ENCODE measurements around the gene FOXS1.

DNA sequence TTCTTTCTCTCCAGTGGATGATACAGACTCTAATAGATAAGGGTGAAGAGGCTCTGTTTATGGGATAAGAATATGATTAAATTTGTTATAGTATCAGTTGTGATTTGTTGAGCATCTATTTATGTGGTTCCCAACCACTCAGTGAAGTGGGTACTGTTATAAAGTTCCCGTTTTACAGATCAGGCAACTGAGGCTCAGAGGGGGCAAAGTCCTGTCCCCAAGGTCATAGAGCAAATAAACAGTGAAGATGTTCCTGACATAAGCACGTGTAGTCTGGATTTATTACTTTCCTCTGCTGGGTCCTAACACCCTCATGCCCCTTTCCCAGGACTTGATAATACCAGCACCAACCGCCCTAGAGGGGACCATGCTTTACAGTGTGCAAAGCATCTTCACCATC lies 20.8 kb upstream of the FOXS1 start:
- TF ChIP-seq, protein P1, sequence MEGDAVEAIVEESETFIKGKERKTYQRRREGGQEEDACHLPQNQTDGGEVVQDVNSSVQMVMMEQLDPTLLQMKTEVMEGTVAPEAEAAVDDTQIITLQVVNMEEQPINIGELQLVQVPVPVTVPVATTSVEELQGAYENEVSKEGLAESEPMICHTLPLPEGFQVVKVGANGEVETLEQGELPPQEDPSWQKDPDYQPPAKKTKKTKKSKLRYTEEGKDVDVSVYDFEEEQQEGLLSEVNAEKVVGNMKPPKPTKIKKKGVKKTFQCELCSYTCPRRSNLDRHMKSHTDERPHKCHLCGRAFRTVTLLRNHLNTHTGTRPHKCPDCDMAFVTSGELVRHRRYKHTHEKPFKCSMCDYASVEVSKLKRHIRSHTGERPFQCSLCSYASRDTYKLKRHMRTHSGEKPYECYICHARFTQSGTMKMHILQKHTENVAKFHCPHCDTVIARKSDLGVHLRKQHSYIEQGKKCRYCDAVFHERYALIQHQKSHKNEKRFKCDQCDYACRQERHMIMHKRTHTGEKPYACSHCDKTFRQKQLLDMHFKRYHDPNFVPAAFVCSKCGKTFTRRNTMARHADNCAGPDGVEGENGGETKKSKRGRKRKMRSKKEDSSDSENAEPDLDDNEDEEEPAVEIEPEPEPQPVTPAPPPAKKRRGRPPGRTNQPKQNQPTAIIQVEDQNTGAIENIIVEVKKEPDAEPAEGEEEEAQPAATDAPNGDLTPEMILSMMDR (IDR thresholded peaks at IDR 0.05), result no peak
- TF ChIP-seq EZH2phosphoT487 (IDR thresholded peaks at IDR 0.05), result no peak

Measured in neural progenitor cell (in vitro differentiated cells).